ENCODE data around the gene NCKAP5. TPM values are rescaled to one million over a fixed set of nuclear protein-coding genes. Genes with fewer than 3 reads are reported as not detected.

NCKAP5 gene
- total RNA-seq, 1 donor from 2014 or later = not detected

- Mint-ChIP-seq H3K9me3 (no peaks in the 10 kb centered on the region), H3K4me3 (no peak overlapping the region), H3K27me3 (no peaks in the 10 kb centered on the region), H3K36me3 (ENCODE audit: low read depth) (no peaks in the 10 kb centered on the region), H3K4me1 (no peaks in the 10 kb centered on the region), H3K27ac (no peak overlapping the region)
- intact Hi-C loops (cut with micrococcal nuclease) = no loop called here
- no peak for DNase-seq
Observed at GRCh38 chr2:132691556-132691955, 876.7 kb downstream of the NCKAP5 start.

GRCh38 chr2:132690664-132691303 lies 877.5 kb downstream of the NCKAP5 start:
- no peaks in the 10 kb centered on the region for H3K9me3 Mint-ChIP-seq
- no peak overlapping the region for H3K27ac Mint-ChIP-seq
- no peaks in the 10 kb centered on the region for H3K36me3 Mint-ChIP-seq (ENCODE audit: low read depth)
- no peak for DNase-seq
- intact Hi-C loops (cut with micrococcal nuclease) = no loop called here
- no peak overlapping the region for H3K4me3 Mint-ChIP-seq
- H3K27me3 Mint-ChIP-seq = no peaks in the 10 kb centered on the region
- no peaks in the 10 kb centered on the region for H3K4me1 Mint-ChIP-seq

GRCh38 chr2:132681766-132682165 lies 886.5 kb downstream of the NCKAP5 start:
- no peak for DNase-seq
- Mint-ChIP-seq H3K36me3 (ENCODE audit: low read depth) (no peaks in the 10 kb centered on the region), H3K4me1 (no peaks in the 10 kb centered on the region), H3K4me3 (no peak overlapping the region), H3K27me3 (no peaks in the 10 kb centered on the region), H3K27ac (no peak overlapping the region), H3K9me3 (no peaks in the 10 kb centered on the region)
- intact Hi-C loops (cut with micrococcal nuclease) = no loop called here

- Mint-ChIP-seq H3K27me3 (no peaks in the 10 kb centered on the region), H3K36me3 (ENCODE audit: low read depth) (no peaks in the 10 kb centered on the region), H3K27ac (no peak overlapping the region), H3K4me1 (no peaks in the 10 kb centered on the region), H3K9me3 (no peaks in the 10 kb centered on the region), H3K4me3 (no peak overlapping the region)
- DNase-seq = no peak
- intact Hi-C loops (cut with micrococcal nuclease) = no loop called here
Observed at GRCh38 chr2:132680544-132680943, 887.7 kb downstream of the NCKAP5 start.

- no peak for DNase-seq
- intact Hi-C loops (cut with micrococcal nuclease) = no loop called here
- no peaks in the 10 kb centered on the region for H3K36me3 Mint-ChIP-seq (ENCODE audit: low read depth)
- no peaks in the 10 kb centered on the region for H3K4me1 Mint-ChIP-seq
- no peak overlapping the region for H3K27ac Mint-ChIP-seq
- H3K4me3 Mint-ChIP-seq = no peak overlapping the region
- no peaks in the 10 kb centered on the region for H3K9me3 Mint-ChIP-seq
- H3K27me3 Mint-ChIP-seq = no peaks in the 10 kb centered on the region
Observed at GRCh38 chr2:132678483-132678882, 889.8 kb downstream of the NCKAP5 start.

- Mint-ChIP-seq H3K4me1 (no peaks in the 10 kb centered on the region), H3K4me3 (no peak overlapping the region), H3K27me3 (peaks cover 3% of the 10 kb centered on the region), H3K9me3 (no peaks in the 10 kb centered on the region), H3K36me3 (ENCODE audit: low read depth) (no peaks in the 10 kb centered on the region), H3K27ac (no peak overlapping the region)
- DNase-seq = no peak
- intact Hi-C loops (cut with micrococcal nuclease) = no loop called here
Observed at GRCh38 chr2:132677661-132678060, 890.6 kb downstream of the NCKAP5 start.

GRCh38 chr2:132676999-132677398 lies 891.3 kb downstream of the NCKAP5 start:
- intact Hi-C loops (cut with micrococcal nuclease) = no loop called here
- no peak for DNase-seq
- H3K4me3 Mint-ChIP-seq = no peak overlapping the region
- peaks cover 7% of the 10 kb centered on the region for H3K27me3 Mint-ChIP-seq
- no peaks in the 10 kb centered on the region for H3K4me1 Mint-ChIP-seq
- no peak overlapping the region for H3K27ac Mint-ChIP-seq
- H3K36me3 Mint-ChIP-seq (ENCODE audit: low read depth) = no peaks in the 10 kb centered on the region
- H3K9me3 Mint-ChIP-seq = no peaks in the 10 kb centered on the region

GRCh38 chr2:132671151-132671835 lies 897.0 kb downstream of the NCKAP5 start:
- intact Hi-C loops (cut with micrococcal nuclease) = no loop called here
- DNase-seq = no peak
- Mint-ChIP-seq H3K36me3 (ENCODE audit: low read depth) (peaks cover 3% of the 10 kb centered on the region), H3K27me3 (peaks cover 38% of the 10 kb centered on the region), H3K4me3 (no peak overlapping the region), H3K27ac (peak overlapping the region; percentile 8), H3K4me1 (peaks cover 2% of the 10 kb centered on the region), H3K9me3 (no peaks in the 10 kb centered on the region)

- H3K36me3 Mint-ChIP-seq (ENCODE audit: low read depth) = peaks cover 3% of the 10 kb centered on the region
- intact Hi-C loops (cut with micrococcal nuclease) = no loop called here
- H3K4me3 Mint-ChIP-seq = no peak overlapping the region
- peaks cover 2% of the 10 kb centered on the region for H3K4me1 Mint-ChIP-seq
- peaks cover 38% of the 10 kb centered on the region for H3K27me3 Mint-ChIP-seq
- peak overlapping the region; percentile 8 for H3K27ac Mint-ChIP-seq
- no peaks in the 10 kb centered on the region for H3K9me3 Mint-ChIP-seq
- no peak for DNase-seq
Observed at GRCh38 chr2:132670496-132671150, 897.6 kb downstream of the NCKAP5 start.

- Mint-ChIP-seq H3K4me1 (peaks cover 2% of the 10 kb centered on the region), H3K27me3 (peaks cover 38% of the 10 kb centered on the region), H3K27ac (peak within 1 kb of the TSS; percentile 8), H3K9me3 (no peaks in the 10 kb centered on the region), H3K36me3 (ENCODE audit: low read depth) (peaks cover 3% of the 10 kb centered on the region), H3K4me3 (no peak within 1 kb of the TSS)
- intact Hi-C loops (cut with micrococcal nuclease) = no loop called here
- no peak for DNase-seq
Observed at GRCh38 chr2:132669908-132670495, 898.3 kb downstream of the NCKAP5 start, which contains the start of gene LYPD1. TSS of gene LYPD1 (minus strand) at chr2:132670205. CDS start at chr2:132669932, 273 bp downstream.

GRCh38 chr2:132668987-132669907 lies 899.0 kb downstream of the NCKAP5 start:
- intact Hi-C loops (cut with micrococcal nuclease) = no loop called here
- Mint-ChIP-seq H3K4me3 (no peak overlapping the region), H3K27me3 (peaks cover 38% of the 10 kb centered on the region), H3K27ac (no peak overlapping the region), H3K4me1 (peaks cover 2% of the 10 kb centered on the region), H3K9me3 (no peaks in the 10 kb centered on the region), H3K36me3 (ENCODE audit: low read depth) (peaks cover 3% of the 10 kb centered on the region)
- no peak for DNase-seq

GRCh38 chr2:132668189-132668823 lies 900.0 kb downstream of the NCKAP5 start:
- Mint-ChIP-seq H3K27me3 (peaks cover 38% of the 10 kb centered on the region), H3K27ac (no peak overlapping the region), H3K4me1 (peaks cover 2% of the 10 kb centered on the region), H3K9me3 (no peaks in the 10 kb centered on the region), H3K36me3 (ENCODE audit: low read depth) (peaks cover 3% of the 10 kb centered on the region), H3K4me3 (no peak overlapping the region)
- DNase-seq = no peak
- intact Hi-C loops (cut with micrococcal nuclease) = no loop called here

- intact Hi-C loops (cut with micrococcal nuclease) = no loop called here
- H3K4me1 Mint-ChIP-seq = peaks cover 2% of the 10 kb centered on the region
- no peak for DNase-seq
- no peak overlapping the region for H3K4me3 Mint-ChIP-seq
- no peaks in the 10 kb centered on the region for H3K9me3 Mint-ChIP-seq
- H3K36me3 Mint-ChIP-seq (ENCODE audit: low read depth) = peaks cover 3% of the 10 kb centered on the region
- H3K27ac Mint-ChIP-seq = no peak overlapping the region
- peaks cover 35% of the 10 kb centered on the region for H3K27me3 Mint-ChIP-seq
Observed at GRCh38 chr2:132667706-132668105, 900.6 kb downstream of the NCKAP5 start.

All from activated CD4-positive, alpha-beta T cell treated with anti-CD3 and anti-CD28 coated beads, Interleukin-2, amount 10 ng/mL, durations not matched to agents 24 days and 14 days (primary cell).